ENCODE results near the gene FAM78A.
A peak's percentile ranks its signal among the peaks of the same experiment; 100 is the strongest.

The FAM78A gene

DNA sequence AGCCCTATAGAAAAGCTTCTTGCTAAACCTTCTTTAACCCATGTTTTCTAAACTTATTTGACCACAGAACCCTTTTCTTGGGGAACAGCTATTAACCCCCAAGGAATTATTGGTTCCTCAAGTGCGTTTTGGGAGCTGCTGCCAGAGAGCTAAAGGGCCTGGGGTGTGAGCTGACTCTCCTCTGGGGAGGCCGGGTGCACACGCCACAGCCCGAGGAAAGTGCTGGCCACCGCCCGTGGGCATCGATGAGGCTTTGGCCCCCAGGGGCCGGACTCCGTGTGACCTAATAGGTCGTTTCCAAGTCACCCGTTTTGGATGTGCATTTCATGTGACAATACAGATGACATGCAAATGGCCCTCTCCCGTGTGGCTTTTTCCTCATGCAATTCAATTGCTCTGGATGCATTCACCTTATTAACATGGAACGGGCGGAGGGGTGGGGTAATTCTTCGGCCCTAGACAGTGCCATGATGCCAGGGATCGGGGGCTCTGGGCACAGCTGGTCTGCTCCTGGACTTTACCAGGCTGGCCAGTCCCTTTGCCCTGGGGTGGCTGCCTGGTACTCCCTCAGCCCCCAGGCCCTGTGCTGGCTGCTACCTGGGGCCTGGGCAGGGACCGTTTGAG, 32.7 kb upstream of the FAM78A start:
- peaks cover 7% of the 10 kb centered on the region for H3K36me3 Mint-ChIP-seq (ENCODE audit: insufficient read depth)
- H3K27ac Mint-ChIP-seq: peak overlapping the region; percentile 17 to 90

DNA sequence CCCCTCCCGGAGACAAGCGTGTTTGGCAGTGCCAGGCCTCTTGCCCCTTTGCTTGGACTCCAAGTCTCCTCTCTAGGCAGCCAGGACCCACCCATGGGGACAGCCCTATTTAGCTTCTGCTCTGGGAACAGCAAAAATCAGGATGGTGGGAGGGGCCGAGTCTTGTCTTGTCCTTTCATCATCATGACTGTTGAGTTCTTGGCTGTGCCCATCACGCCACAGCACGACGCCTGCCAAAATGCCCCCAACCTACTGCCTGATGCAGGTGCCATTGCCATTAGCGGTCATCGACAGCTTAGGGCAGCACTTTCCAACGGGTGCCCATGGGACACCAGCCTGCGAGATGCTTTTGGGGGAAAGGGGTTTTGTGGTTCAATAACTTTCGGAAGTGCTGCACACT, 32.1 kb upstream of the FAM78A start:
- Mint-ChIP-seq H3K36me3 (ENCODE audit: insufficient read depth) (peaks cover 7% of the 10 kb centered on the region), H3K4me3 (no peak overlapping the region), H3K27me3 (no peaks in the 10 kb centered on the region), H3K27ac (no peak overlapping the region), H3K4me1 (ENCODE audit: low read depth in 2 of 2) (peaks cover 9 to 11% of the 10 kb centered on the region in 2 donors), H3K9me3 (no peaks in the 10 kb centered on the region)
- DNase-seq (no peak), ATAC-seq (replicated peaks) (no peak)

More for the DNA sequence above, 32.7 kb upstream of the FAM78A start:
- Mint-ChIP-seq H3K4me3 (no peak overlapping the region), H3K9me3 (no peaks in the 10 kb centered on the region), H3K4me1 (ENCODE audit: low read depth in 2 of 2) (peaks cover 9 to 11% of the 10 kb centered on the region in 2 donors), H3K27me3 (no peaks in the 10 kb centered on the region)
- DNase-seq: no peak
- no peak for ATAC-seq (replicated peaks)

- no peak for ATAC-seq (replicated peaks)
- Mint-ChIP-seq H3K27me3 (no peaks in the 10 kb centered on the region), H3K27ac (no peak overlapping the region), H3K9me3 (no peaks in the 10 kb centered on the region), H3K4me3 (no peak overlapping the region), H3K4me1 (ENCODE audit: low read depth in 2 of 2) (peaks cover 9 to 11% of the 10 kb centered on the region in 2 donors), H3K36me3 (ENCODE audit: insufficient read depth) (peaks cover 7% of the 10 kb centered on the region)
- DNase-seq: no peak
Measured at GRCh38 chr9:131307974-131308373, 31.7 kb upstream of the FAM78A start.

- peak overlapping the region in 1 of 2 donors; percentile 82 for H3K27ac Mint-ChIP-seq
- no peaks in the 10 kb centered on the region for H3K27me3 Mint-ChIP-seq
- H3K36me3 Mint-ChIP-seq (ENCODE audit: insufficient read depth): peaks cover 7% of the 10 kb centered on the region
- no peak for DNase-seq
- no peak overlapping the region for H3K4me3 Mint-ChIP-seq
- ATAC-seq (replicated peaks): no peak
- H3K4me1 Mint-ChIP-seq (ENCODE audit: low read depth in 2 of 2): peaks cover 9 to 11% of the 10 kb centered on the region in 2 donors
- H3K9me3 Mint-ChIP-seq: no peaks in the 10 kb centered on the region
Measured at GRCh38 chr9:131306397-131307004, 30.2 kb upstream of the FAM78A start.

- Mint-ChIP-seq H3K27ac (no peak overlapping the region), H3K9me3 (no peaks in the 10 kb centered on the region), H3K36me3 (ENCODE audit: insufficient read depth) (peaks cover 3% of the 10 kb centered on the region), H3K4me3 (no peak overlapping the region), H3K4me1 (ENCODE audit: low read depth in 2 of 2) (no peaks in the 10 kb centered on the region), H3K27me3 (no peaks in the 10 kb centered on the region)
- DNase-seq (no peak), ATAC-seq (replicated peaks) (no peak)
Measured at GRCh38 chr9:131304676-131305355, 28.5 kb upstream of the FAM78A start.

DNA sequence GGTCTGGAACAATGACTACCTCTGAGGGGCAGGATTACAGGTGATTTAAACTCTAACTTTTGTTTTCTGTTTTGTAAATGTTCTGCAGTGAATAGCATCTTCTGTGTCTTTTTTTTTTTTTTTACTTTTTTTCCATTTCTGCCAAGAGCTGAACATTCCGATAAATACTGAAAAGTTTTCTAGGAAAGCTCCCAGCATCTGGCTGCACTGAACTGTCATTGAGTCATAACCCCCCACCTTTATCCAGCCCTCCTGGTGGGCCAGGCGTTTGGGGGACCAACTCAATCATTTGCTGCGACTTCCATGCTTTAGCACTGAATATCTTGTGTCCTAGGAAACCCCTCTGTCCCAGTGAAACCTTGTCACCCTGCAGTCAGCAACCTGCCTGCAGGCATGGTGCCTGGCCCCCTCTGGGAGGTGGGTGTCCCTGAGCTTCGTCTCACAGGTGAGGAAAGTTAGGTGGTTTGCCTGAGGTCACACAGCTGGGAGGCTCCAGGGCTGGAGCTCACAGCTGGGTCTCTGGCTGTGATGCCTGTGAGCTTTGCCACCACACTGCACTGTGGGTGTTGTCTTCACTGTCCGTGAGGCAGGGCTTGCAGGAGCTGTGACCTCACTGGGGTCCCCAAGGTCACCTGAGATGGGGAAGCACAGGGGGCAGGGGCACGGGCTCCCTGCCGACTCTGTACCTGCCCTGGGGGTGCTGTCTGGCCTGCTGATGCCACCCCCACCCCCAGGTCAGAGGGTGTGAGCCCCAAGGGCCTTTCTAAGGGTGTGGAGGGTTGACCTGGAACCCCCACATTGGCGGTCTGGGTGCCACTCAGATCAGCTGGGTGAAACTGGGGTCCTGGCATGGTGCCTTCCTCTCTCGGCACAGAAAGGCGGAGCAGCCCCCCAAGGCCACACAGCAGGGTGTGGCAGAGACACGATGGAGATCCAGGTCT, 27.3 kb upstream of the FAM78A start:
- Mint-ChIP-seq H3K36me3 (ENCODE audit: insufficient read depth) (peaks cover 3% of the 10 kb centered on the region), H3K4me1 (ENCODE audit: low read depth in 2 of 2) (no peaks in the 10 kb centered on the region), H3K4me3 (no peak overlapping the region), H3K9me3 (no peaks in the 10 kb centered on the region), H3K27ac (peak overlapping the region in 1 of 2 donors; percentile 17), H3K27me3 (no peaks in the 10 kb centered on the region)
- no peak for ATAC-seq (replicated peaks)
- no peak for DNase-seq

- Mint-ChIP-seq H3K36me3 (ENCODE audit: insufficient read depth) (peaks cover 3% of the 10 kb centered on the region), H3K27ac (no peak overlapping the region), H3K4me3 (no peak overlapping the region), H3K27me3 (no peaks in the 10 kb centered on the region), H3K4me1 (ENCODE audit: low read depth in 2 of 2) (no peaks in the 10 kb centered on the region), H3K9me3 (no peaks in the 10 kb centered on the region)
- ATAC-seq (replicated peaks): no peak
- DNase-seq: no peak
Measured at GRCh38 chr9:131302244-131303075, 26.1 kb upstream of the FAM78A start.

DNA sequence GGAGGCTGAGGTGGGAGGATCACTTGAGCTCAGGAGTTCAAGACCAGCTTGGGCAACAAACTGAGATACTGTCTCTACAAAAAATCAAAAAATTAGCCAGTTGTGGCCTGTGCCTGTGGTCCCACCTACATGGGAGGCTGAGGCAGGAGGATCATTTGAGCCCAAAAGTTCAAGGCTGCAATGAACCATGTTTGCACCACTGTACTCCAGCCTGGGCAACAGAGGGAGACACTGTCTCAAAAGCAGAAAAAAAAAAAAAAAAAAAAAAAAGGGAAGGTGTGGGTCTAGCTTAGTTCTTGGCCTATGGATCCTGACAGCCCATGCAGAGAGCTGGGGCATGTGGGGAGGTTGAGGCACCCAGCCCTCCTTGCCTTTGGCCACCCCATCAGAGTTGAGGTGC, 24.1 kb upstream of the FAM78A start:
- peak overlapping the region in 1 of 2 donors; percentile 38 for H3K27ac Mint-ChIP-seq
- no peaks in the 10 kb centered on the region for H3K36me3 Mint-ChIP-seq (ENCODE audit: insufficient read depth)
- ATAC-seq (replicated peaks) (no peak), DNase-seq (no peak)
- no peak overlapping the region for H3K4me3 Mint-ChIP-seq
- no peaks in the 10 kb centered on the region for H3K27me3 Mint-ChIP-seq
- no peaks in the 10 kb centered on the region for H3K4me1 Mint-ChIP-seq (ENCODE audit: low read depth in 2 of 2)
- no peaks in the 10 kb centered on the region for H3K9me3 Mint-ChIP-seq

DNA sequence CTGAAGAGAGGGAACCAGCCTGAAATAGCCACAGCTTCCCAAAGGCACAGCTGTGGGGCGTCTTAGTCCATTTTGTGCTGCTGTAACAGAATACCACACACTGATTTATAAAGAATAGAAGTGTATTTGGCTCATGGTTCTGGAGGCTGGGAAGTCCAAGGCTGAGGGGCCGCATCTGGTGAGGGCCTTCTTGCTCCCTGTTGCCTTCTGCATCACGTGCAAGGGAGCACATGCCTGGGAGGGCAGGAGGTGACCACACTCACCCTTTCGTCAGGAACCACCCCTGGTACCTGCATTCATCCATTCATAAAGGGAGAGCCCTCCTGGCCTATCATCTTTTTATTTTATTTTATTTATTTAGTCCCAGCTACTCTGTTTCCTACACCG, 23.6 kb upstream of the FAM78A start:
- H3K4me1 Mint-ChIP-seq (ENCODE audit: low read depth in 2 of 2): no peaks in the 10 kb centered on the region
- no peak for DNase-seq
- H3K27ac Mint-ChIP-seq: no peak overlapping the region
- no peaks in the 10 kb centered on the region for H3K9me3 Mint-ChIP-seq
- no peak overlapping the region for H3K4me3 Mint-ChIP-seq
- no peaks in the 10 kb centered on the region for H3K36me3 Mint-ChIP-seq (ENCODE audit: insufficient read depth)
- no peak for ATAC-seq (replicated peaks)
- no peaks in the 10 kb centered on the region for H3K27me3 Mint-ChIP-seq

DNA sequence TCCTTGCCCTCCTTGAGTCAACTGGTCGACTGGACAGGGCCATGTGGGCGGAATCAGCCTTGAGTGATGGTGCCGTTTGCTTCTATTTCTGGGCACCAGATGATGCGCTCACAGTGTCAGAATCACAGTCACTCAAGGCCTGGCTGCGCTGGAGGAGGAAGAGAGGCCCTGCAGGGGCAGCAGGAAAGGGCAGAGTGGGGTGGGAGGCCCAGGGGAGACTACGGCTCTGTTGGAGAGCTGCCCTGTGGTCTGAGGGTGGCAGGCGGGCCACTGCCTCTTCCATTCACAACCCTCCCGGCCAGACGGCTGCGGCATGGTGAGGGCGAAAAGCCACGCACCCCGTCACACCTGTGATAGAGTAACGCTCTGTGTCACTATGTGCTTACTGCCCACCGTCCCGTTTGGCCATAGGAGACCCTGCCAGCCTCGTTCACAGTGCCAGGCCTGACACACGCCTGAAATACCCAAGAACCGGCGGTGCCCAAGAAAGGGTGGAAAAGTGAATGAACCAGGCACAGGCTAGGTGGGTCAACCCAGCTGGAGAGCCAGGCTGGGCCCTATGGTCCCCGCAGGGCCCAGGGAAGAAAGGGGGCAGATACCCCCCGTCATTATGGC, 23.1 kb upstream of the FAM78A start:
- ATAC-seq (replicated peaks): no peak
- Mint-ChIP-seq H3K4me3 (no peak overlapping the region), H3K9me3 (no peaks in the 10 kb centered on the region), H3K27ac (no peak overlapping the region), H3K4me1 (ENCODE audit: low read depth in 2 of 2) (no peaks in the 10 kb centered on the region), H3K36me3 (ENCODE audit: insufficient read depth) (no peaks in the 10 kb centered on the region), H3K27me3 (no peaks in the 10 kb centered on the region)
- no peak for DNase-seq

DNA sequence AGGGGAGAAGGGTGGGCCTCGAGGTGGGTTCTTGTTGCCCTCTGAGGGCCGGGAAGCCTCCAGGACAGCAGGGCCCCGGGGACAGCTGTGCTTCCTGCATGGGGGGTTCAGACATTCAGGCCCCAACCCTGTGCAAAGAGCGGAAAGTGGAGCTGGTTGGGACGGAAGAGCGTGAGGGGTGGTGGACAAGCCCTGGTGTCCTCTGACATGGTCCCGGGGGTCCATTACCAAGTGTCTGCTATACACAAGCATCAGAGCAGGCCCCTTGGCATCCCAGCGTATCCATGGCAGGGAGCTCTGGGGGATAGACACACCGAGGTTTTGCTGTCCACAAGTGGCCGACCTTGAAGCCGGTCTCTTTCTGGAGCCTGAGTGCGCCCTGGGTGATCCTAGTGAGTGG, 22.5 kb upstream of the FAM78A start:
- no peak overlapping the region for H3K27ac Mint-ChIP-seq
- H3K27me3 Mint-ChIP-seq: no peaks in the 10 kb centered on the region
- H3K9me3 Mint-ChIP-seq: no peaks in the 10 kb centered on the region
- H3K4me3 Mint-ChIP-seq: no peak overlapping the region
- no peaks in the 10 kb centered on the region for H3K36me3 Mint-ChIP-seq (ENCODE audit: insufficient read depth)
- ATAC-seq (replicated peaks) (no peak), DNase-seq (no peak)
- H3K4me1 Mint-ChIP-seq (ENCODE audit: low read depth in 2 of 2): no peaks in the 10 kb centered on the region

- Mint-ChIP-seq H3K4me3 (no peak overlapping the region), H3K9me3 (no peaks in the 10 kb centered on the region), H3K4me1 (ENCODE audit: low read depth in 2 of 2) (no peaks in the 10 kb centered on the region), H3K36me3 (ENCODE audit: insufficient read depth) (no peaks in the 10 kb centered on the region), H3K27ac (no peak overlapping the region), H3K27me3 (no peaks in the 10 kb centered on the region)
- no peak for ATAC-seq (replicated peaks)
- no peak for DNase-seq
Measured at GRCh38 chr9:131298341-131298740, 22.0 kb upstream of the FAM78A start.
